ENCODE measurements around the gene PRKAR1A. TPM values are rescaled to one million over a fixed set of nuclear protein-coding genes. Genes with fewer than 3 reads are reported as not detected.
"Not testable (repeated sequence)": the region's sequence is repeated elsewhere in the genome, so short reads cannot be mapped to it uniquely, and the experiment has no call there.

Gene PRKAR1A
- total RNA-seq, 1 donor from 2014 or later = 265 TPM

GRCh38 chr17:68514831-68515635 is 2.8 kb downstream of the PRKAR1A start:
- Mint-ChIP-seq H3K4me1 (ENCODE audit: low read depth) (peaks cover 51% of the 10 kb centered on the region), H3K4me3 (ENCODE audit: low read depth) (peak overlapping the region; percentile 99), H3K36me3 (ENCODE audit: low read depth) (peaks cover 67% of the 10 kb centered on the region), H3K27ac (no peak overlapping the region), H3K27me3 (ENCODE audit: low read depth) (no peaks in the 10 kb centered on the region), H3K9me3 (no peaks in the 10 kb centered on the region)
- DNase-seq (ENCODE audit: low spot score) = no peak
- intact Hi-C loops (cut with micrococcal nuclease) = no loop called here

DNA sequence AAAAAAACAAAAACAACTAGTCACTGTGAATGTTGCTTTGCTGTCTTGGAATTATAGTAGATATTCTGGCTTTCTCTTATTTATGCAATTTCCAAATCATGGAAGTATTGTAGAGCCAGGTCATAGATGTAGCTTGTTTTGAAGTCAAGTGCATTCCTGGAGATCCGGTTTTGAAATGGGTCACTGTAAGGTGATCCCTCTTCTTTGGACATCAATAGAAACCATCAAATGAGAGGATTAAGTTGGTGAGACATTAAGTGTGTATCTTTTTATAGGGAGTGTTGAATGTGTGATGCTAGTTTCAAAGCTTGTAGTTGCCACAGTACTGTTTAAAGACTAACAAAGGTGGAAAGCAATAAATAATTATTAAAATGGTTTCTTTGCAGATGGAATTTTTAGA is 4.5 kb downstream of the PRKAR1A start:
- Mint-ChIP-seq H3K27me3 (ENCODE audit: low read depth) (no peaks in the 10 kb centered on the region), H3K4me3 (ENCODE audit: low read depth) (no peak overlapping the region), H3K27ac (no peak overlapping the region), H3K9me3 (no peaks in the 10 kb centered on the region), H3K36me3 (ENCODE audit: low read depth) (peaks cover 74% of the 10 kb centered on the region), H3K4me1 (ENCODE audit: low read depth) (peaks cover 41% of the 10 kb centered on the region)
- DNase-seq (ENCODE audit: low spot score) = no peak
- intact Hi-C loops (cut with micrococcal nuclease) = no loop called here

DNA sequence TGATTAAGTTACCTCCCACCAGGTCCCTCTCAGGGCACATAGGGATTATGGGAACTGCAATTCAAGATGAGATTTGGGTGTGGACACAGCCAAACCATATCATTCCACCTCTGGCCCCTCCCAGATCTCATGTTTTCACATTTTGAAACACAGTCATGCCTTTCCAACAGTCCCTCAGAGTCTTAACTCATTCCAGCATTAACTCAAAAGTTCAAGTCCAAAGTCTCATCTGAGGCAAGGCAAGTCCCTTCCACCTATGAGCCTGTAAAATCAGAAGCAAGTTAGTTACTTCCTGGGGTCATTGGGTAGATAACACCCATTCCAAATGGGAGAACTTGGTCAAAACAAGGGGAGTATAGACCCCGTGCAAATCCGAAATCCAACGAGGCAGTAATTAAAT is 5.4 kb downstream of the PRKAR1A start:
- DNase-seq (ENCODE audit: low spot score); H3K27ac Mint-ChIP-seq; H3K27me3 Mint-ChIP-seq (ENCODE audit: low read depth); intact Hi-C loops (cut with micrococcal nuclease); H3K4me3 Mint-ChIP-seq (ENCODE audit: low read depth); H3K9me3 Mint-ChIP-seq: not testable (repeated sequence)
- peaks cover 81% of the 10 kb centered on the region for H3K36me3 Mint-ChIP-seq (ENCODE audit: low read depth)
- peaks cover 48% of the 10 kb centered on the region for H3K4me1 Mint-ChIP-seq (ENCODE audit: low read depth)

- Mint-ChIP-seq H3K36me3 (ENCODE audit: low read depth) (peaks cover 81% of the 10 kb centered on the region), H3K4me3 (ENCODE audit: low read depth) (no peak overlapping the region)
- intact Hi-C loops (cut with micrococcal nuclease) = no loop called here
Measured at GRCh38 chr17:68518063-68518815, 6.0 kb downstream of the PRKAR1A start.

DNA sequence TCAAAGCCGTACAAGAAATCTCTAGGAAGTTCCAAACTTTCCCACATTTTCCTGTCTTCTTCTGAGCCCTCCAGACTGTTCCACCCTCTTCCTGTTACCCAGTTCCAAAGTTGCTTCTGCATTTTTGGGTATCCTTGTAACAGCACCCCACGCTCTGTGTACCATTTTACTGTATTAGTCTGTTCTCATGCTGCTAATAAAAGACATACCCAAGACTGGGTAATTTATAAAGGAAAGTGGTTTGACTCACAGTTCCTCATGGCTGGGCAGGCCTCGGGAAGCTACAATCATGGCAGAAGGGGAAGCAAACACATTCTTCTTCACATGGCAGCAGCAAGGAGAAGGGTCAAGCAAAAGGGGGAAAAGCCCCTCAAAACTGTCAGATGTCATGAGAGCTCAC is 6.8 kb downstream of the PRKAR1A start:
- H3K27ac Mint-ChIP-seq = not testable (repeated sequence)

More at GRCh38 chr17:68518063-68518815, 6.0 kb downstream of the PRKAR1A start:
- H3K27ac Mint-ChIP-seq = no peak overlapping the region
- H3K9me3 Mint-ChIP-seq = no peaks in the 10 kb centered on the region
- no peaks in the 10 kb centered on the region for H3K27me3 Mint-ChIP-seq (ENCODE audit: low read depth)
- peaks cover 51% of the 10 kb centered on the region for H3K4me1 Mint-ChIP-seq (ENCODE audit: low read depth)
- no peak for DNase-seq (ENCODE audit: low spot score)

DNA sequence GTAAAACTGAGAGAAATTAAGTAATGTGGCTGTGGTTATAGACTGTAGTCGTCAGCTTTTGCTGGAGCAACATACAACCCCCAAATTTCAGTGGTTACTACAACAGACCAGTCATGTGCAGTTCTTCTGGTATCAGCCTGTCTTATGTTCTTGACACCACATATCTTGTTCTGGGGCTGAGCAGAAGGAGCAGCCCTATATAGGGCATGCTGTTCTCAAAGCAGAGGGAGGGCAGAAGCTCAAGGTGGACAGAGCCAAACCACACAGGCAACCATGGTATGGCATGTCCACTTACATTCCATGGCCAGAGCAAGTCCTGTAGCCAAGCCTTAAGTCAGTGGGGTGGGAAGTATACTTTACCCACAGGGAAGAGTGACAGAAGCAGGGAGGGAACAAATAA is 7.7 kb downstream of the PRKAR1A start:
- intact Hi-C loops (cut with micrococcal nuclease) = no loop called here
- no peak overlapping the region for H3K27ac Mint-ChIP-seq
- H3K4me3 Mint-ChIP-seq (ENCODE audit: low read depth) = no peak overlapping the region
- H3K4me1 Mint-ChIP-seq (ENCODE audit: low read depth) = peaks cover 35% of the 10 kb centered on the region
- no peaks in the 10 kb centered on the region for H3K27me3 Mint-ChIP-seq (ENCODE audit: low read depth)
- no peaks in the 10 kb centered on the region for H3K9me3 Mint-ChIP-seq
- H3K36me3 Mint-ChIP-seq (ENCODE audit: low read depth) = peaks cover 82% of the 10 kb centered on the region
- no peak for DNase-seq (ENCODE audit: low spot score)

More for the DNA sequence above, 6.8 kb downstream of the PRKAR1A start:
- Mint-ChIP-seq H3K36me3 (ENCODE audit: low read depth) (peaks cover 81% of the 10 kb centered on the region), H3K4me1 (ENCODE audit: low read depth) (peaks cover 43% of the 10 kb centered on the region)
- H3K9me3 Mint-ChIP-seq; intact Hi-C loops (cut with micrococcal nuclease); H3K4me3 Mint-ChIP-seq (ENCODE audit: low read depth); H3K27me3 Mint-ChIP-seq (ENCODE audit: low read depth); DNase-seq (ENCODE audit: low spot score): not testable (repeated sequence)

DNA sequence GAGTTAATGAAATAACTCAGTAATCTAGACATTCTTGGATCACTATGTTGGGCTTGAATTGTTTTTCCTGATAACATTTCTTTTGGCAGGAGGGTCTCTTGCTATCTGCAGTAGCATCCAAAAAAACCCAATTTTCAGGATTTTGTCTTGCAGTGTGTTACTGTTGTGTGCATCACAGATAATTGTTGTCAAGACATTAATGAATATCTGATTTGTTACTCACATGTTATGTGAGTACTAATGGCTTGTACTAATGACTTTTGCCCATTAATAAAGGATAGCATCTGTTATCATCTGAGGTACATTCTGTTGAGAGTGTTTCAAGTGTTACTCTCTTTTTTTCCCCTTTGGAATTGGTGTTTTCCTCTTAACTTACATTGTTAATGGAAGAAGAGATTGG is 10.0 kb downstream of the PRKAR1A start:
- Mint-ChIP-seq H3K27me3 (ENCODE audit: low read depth) (no peaks in the 10 kb centered on the region), H3K4me3 (ENCODE audit: low read depth) (no peak overlapping the region), H3K4me1 (ENCODE audit: low read depth) (peaks cover 23% of the 10 kb centered on the region), H3K27ac (peak overlapping the region; percentile 60), H3K9me3 (no peaks in the 10 kb centered on the region), H3K36me3 (ENCODE audit: low read depth) (peaks cover 87% of the 10 kb centered on the region)
- intact Hi-C loops (cut with micrococcal nuclease) = no loop called here
- DNase-seq (ENCODE audit: low spot score) = no peak

GRCh38 chr17:68526548-68526947 is 14.3 kb downstream of the PRKAR1A start:
- intact Hi-C loops (cut with micrococcal nuclease) = no loop called here
- Mint-ChIP-seq H3K4me1 (ENCODE audit: low read depth) (peaks cover 15% of the 10 kb centered on the region), H3K9me3 (no peaks in the 10 kb centered on the region), H3K4me3 (ENCODE audit: low read depth) (no peak overlapping the region), H3K36me3 (ENCODE audit: low read depth) (peaks cover 94% of the 10 kb centered on the region), H3K27ac (no peak overlapping the region), H3K27me3 (ENCODE audit: low read depth) (no peaks in the 10 kb centered on the region)
- no peak for DNase-seq (ENCODE audit: low spot score)

GRCh38 chr17:68527314-68527713 is 15.1 kb downstream of the PRKAR1A start:
- Mint-ChIP-seq H3K27ac (no peak overlapping the region), H3K9me3 (no peaks in the 10 kb centered on the region), H3K4me3 (ENCODE audit: low read depth) (no peak overlapping the region), H3K36me3 (ENCODE audit: low read depth) (peaks cover 94% of the 10 kb centered on the region), H3K4me1 (ENCODE audit: low read depth) (peaks cover 10% of the 10 kb centered on the region), H3K27me3 (ENCODE audit: low read depth) (no peaks in the 10 kb centered on the region)
- intact Hi-C loops (cut with micrococcal nuclease) = no loop called here
- no peak for DNase-seq (ENCODE audit: low spot score)

DNA sequence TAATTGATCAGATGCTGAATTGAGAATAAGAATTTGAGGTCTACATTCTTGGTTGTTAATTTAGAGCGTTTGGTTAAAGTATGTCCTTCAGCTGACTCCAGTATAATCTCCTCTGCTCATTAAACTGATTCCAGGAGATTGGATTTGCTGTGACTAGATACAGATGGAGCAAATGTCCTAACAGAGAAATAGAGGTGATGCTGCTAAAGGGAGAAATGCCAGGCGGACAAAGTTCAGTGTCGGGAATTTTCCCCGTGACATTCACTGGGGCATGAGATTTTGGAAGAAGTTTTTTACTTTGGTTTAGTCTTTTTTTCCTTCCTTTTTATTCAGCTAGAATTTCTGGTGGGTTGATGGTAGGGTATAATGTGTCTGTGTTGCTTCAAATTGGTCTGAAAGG is 19.0 kb downstream of the PRKAR1A start:
- Mint-ChIP-seq H3K27me3 (ENCODE audit: low read depth) (no peaks in the 10 kb centered on the region), H3K4me3 (ENCODE audit: low read depth) (no peak overlapping the region), H3K9me3 (no peaks in the 10 kb centered on the region), H3K4me1 (ENCODE audit: low read depth) (peaks cover 9% of the 10 kb centered on the region), H3K36me3 (ENCODE audit: low read depth) (peaks cover 90% of the 10 kb centered on the region), H3K27ac (no peak overlapping the region)
- intact Hi-C loops (cut with micrococcal nuclease) = loop anchor here (10.0 kb wide), 2 partner anchors 84 to 234 kb away; no protein-coding TSS in a partner anchor
- DNase-seq (ENCODE audit: low spot score) = no peak

GRCh38 chr17:68532826-68533225 is 20.6 kb downstream of the PRKAR1A start:
- H3K27me3 Mint-ChIP-seq (ENCODE audit: low read depth) = no peaks in the 10 kb centered on the region
- intact Hi-C loops (cut with micrococcal nuclease) = loop anchor here (10.0 kb wide), 2 partner anchors 82 to 232 kb away; no protein-coding TSS in a partner anchor
- no peak overlapping the region for H3K4me3 Mint-ChIP-seq (ENCODE audit: low read depth)
- peaks cover 9% of the 10 kb centered on the region for H3K4me1 Mint-ChIP-seq (ENCODE audit: low read depth)
- no peak overlapping the region for H3K27ac Mint-ChIP-seq
- peaks cover 79% of the 10 kb centered on the region for H3K36me3 Mint-ChIP-seq (ENCODE audit: low read depth)
- no peaks in the 10 kb centered on the region for H3K9me3 Mint-ChIP-seq
- no peak for DNase-seq (ENCODE audit: low spot score)

DNA sequence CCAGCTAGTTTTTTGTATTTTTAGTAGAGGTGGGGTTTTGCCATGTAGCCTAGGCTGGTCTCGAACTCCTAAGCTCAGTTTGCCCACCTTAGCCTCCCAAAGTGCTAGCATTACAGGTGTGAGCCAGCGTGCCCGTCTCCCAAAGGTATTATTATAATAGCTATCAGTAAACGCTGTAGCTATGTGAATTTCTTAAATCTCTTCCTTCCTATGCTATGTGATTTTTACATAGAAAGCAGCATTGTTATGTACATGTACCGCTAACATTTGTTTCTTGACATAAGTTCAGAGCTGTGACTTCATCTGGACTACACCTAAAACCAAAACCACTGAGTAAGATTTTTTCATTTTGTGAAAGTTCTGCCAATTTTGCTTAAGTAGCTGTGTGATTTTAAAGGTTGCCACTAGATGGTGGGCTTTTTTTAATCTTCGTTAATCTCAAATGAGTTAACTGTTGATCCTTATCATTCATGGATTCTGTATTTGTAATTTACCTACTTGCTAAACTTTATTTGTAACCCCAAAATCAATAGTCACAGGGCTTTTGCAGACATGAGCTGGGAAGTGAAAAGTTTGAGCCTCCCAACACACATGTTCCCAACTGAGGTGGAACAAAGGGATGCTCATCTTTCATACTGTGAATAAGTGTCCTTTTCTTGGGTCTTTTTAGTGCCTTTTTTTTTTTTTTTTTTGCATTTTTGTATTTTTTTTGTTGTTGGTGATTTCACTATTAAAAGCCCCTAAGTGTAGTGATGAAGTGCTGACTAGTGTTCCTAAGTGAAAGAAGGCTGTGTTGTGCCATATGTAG is 21.9 kb downstream of the PRKAR1A start:
- peaks cover 72% of the 10 kb centered on the region for H3K36me3 Mint-ChIP-seq (ENCODE audit: low read depth)
- H3K27ac Mint-ChIP-seq = peak overlapping the region; percentile 53
- DNase-seq (ENCODE audit: low spot score) = no peak
- no peaks in the 10 kb centered on the region for H3K9me3 Mint-ChIP-seq
- H3K4me1 Mint-ChIP-seq (ENCODE audit: low read depth) = peaks cover 7% of the 10 kb centered on the region
- no peak overlapping the region for H3K4me3 Mint-ChIP-seq (ENCODE audit: low read depth)
- H3K27me3 Mint-ChIP-seq (ENCODE audit: low read depth) = no peaks in the 10 kb centered on the region
- intact Hi-C loops (cut with micrococcal nuclease) = loop anchor here (10.0 kb wide), 2 partner anchors 81 to 231 kb away; no protein-coding TSS in a partner anchor

All from activated T-helper 2 cell treated with anti-CD3 and anti-CD28 coated beads, Interferon-gamma antibody, Interleukin-2, Interleukin-4, amounts not matched to agents 10 μg/mL and 5 μg/mL and 100 μg/mL, durations not matched to agents 14 hours and 24 hours and 36 hours (primary cell).